ENCODE measurements around the gene ATXN1L. TPM values are rescaled to one million over a fixed set of nuclear protein-coding genes. Genes with fewer than 3 reads are reported as not detected.
"Not testable (repeated sequence)": the region's sequence is repeated elsewhere in the genome, so short reads cannot be mapped to it uniquely, and the experiment has no call there.

ATXN1L gene
- total RNA-seq, 1 donor from 2014 or later, result 16.6 TPM

GRCh38 chr16:71894921-71895678, 49.3 kb downstream of the ATXN1L start, which contains the start of gene IST1:
TSS of gene IST1 (plus strand) at chr16:71895531. CDS start at chr16:71915641, 20,110 bp downstream.
- DNase-seq, result peak; percentile 97

DNA sequence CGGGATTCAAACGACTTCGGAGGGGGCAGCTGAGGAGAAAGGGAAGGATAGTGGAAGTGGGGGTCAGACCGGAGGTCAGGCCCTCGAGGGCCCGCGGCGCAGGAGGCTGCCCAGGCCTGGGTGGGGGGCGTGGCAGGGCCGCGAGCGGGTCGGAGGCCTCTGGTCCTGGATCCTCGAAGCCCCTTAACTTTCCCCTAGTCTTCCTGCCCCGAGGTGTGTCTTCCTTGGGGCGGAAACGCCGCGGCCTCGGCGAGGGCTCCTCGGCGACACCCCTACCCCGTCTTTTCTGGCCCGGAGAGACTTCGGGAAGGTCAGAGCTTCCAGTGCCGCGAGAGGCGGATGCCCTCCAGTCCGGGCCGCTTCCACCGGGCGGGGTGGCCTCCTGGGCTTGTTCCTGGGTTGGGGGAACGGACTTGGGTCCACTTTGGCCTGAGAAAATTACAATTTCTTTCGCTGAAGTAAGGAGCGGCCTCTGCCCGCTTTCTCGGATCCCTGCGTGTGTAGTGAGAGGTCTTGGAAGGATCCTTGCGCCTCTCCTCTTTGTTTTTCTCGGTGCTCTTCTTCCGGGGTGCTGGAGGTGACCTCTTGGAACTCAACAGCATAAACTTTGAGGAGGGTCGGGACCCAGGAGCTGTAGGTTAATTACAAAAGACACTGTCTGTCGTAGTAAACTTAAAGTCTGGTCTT, 50.0 kb downstream of the ATXN1L start:
- no peak for DNase-seq

DNA sequence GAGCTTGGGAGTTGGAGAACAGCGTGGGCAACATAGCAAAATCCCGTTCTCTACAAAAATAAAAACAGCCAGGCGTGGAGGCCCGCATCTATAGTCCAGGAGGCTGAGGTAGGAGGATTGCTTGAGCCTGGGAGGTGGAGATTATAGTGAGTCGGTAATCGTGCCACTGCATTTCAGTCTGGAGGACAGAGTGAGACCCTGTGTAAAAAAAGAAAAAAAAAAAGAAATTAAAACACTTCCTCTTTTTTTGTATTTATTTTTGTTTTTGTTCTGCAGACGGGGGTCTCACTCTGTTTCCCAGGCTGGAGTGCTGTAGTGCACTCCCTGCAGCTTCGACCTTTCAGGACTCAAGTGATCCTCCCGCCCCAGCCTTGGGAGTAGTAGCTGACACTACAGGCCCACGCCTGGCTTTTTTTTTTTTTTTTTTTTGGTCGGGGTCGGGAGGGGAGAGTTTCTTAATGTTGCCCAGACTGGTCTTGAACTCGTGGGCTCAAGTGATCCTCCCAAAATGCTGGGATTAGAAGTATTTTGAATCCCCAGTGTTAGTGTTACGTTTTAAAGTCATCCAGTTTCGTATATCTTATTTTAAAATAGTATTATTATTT, 51.1 kb downstream of the ATXN1L start:
- no peak for DNase-seq

GRCh38 chr16:71899171-71899570, 53.4 kb downstream of the ATXN1L start:
- DNase-seq, result no peak

GRCh38 chr16:71902656-71903365, 57.0 kb downstream of the ATXN1L start:
- DNase-seq, result no peak

DNA sequence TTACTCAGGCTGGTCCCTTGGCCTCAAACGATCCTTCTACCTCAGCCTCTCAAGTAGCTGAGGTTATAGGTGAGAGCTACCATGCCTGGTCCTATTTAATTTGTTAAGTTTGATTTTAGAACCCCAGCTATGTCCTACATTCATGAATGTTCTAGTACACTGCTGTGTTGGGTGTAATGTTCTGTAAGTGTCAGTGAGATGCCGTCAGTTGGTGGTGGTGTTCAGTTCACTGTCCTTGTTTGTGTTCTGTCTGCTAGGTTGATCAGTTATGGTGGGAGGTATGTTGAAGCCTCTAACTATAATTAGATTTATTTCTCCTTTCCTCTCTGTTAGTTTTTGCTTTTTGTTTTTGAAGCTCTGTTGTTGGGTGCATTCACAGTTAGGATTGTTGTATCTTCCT, 57.8 kb downstream of the ATXN1L start:
- DNase-seq, result no peak

DNA sequence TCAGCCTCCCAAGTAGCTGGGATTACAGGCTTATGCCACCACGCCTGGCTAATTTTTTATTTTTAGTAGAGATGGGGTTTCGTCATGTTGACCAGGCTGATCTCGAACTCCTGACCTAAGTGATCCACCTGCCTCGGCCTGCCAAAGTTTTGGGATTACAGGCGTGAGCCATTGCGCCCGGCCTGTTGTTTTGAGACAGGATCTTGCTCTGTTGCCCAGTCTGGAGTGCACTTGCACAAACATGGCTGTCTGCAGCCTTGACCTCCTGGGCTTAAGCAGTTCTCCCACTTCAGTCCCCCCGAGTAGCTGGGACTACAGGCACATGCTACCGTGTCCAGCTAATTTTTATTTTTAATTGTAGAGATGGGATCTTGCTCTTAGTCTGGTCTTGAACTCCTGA, 58.5 kb downstream of the ATXN1L start:
- DNase-seq, result no peak

GRCh38 chr16:71905765-71906164, 60.0 kb downstream of the ATXN1L start:
- DNase-seq, result not testable (repeated sequence)

Other genes with a start within 250 kb of the ATXN1L start
- 3.0 TPM for gene MARVELD3, start 219.8 kb upstream of the ATXN1L start, total RNA-seq
- gene PHLPP2, start 121.3 kb upstream of the ATXN1L start, total RNA-seq, result 6.0 TPM
- 76.7 TPM for gene AP1G1, start 37.1 kb upstream of the ATXN1L start, total RNA-seq
- gene ZNF821, start 38.2 kb downstream of the ATXN1L start, total RNA-seq, result 5.1 TPM
- gene IST1, start 49.6 kb downstream of the ATXN1L start, total RNA-seq, result 166 TPM
- gene PKD1L3, start 154.4 kb downstream of the ATXN1L start, total RNA-seq, result 0.39 TPM
- 4.0 TPM for gene DHODH, start 162.8 kb downstream of the ATXN1L start, total RNA-seq
- gene HP, start 208.5 kb downstream of the ATXN1L start, total RNA-seq, result 12.7 TPM
- gene HPR, start 217.2 kb downstream of the ATXN1L start, total RNA-seq, result not detected
- 9.3 TPM for gene TXNL4B, start 247.6 kb downstream of the ATXN1L start, total RNA-seq
- gene DHX38, start 247.9 kb downstream of the ATXN1L start, total RNA-seq, result 46.7 TPM

All from skin of body (tissue), 2 donors.